PC-9 (cell line): ENCODE measurements around the gene SH3RF3.

Source experiments
- EZH2 ChIP-seq: fragments of 200-600 bp; sonication (generic); IDR thresholded peaks from 2 replicates; pipeline ENCODE4 v1.8.0; 2017; ENCODE audit warnings: antibody characterized with exemption, low read depth
- TF ChIP-seq, protein P1 (sequence below): fragments of 200-600 bp; sonication (generic); conservative IDR thresholded peaks from 2 replicates; pipeline ENCODE4 v1.6.1; 2017; ENCODE audit warnings: mixed run types, antibody characterized with exemption, mild to moderate bottlenecking, moderate library complexity

DNA sequence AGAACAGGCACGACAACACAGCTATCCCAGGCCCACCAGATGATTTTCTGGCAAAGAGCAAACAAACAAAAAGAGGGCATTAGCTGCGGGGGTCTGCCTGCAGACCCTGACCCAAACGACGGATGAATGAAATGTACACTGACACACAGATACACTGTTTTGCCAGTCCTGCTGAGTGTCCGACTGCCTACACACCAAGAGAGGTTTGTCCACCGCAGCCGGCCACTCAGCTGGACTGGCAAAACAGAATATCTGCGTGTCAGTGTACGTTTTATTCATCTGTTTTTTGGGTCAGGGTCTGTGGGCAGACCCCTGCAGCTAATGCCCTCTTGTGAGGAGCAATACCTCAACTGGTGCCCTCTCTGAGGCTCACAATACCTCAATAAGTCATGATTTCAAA, 10.7 kb upstream of the SH3RF3 start:
- TF ChIP-seq, protein P1, sequence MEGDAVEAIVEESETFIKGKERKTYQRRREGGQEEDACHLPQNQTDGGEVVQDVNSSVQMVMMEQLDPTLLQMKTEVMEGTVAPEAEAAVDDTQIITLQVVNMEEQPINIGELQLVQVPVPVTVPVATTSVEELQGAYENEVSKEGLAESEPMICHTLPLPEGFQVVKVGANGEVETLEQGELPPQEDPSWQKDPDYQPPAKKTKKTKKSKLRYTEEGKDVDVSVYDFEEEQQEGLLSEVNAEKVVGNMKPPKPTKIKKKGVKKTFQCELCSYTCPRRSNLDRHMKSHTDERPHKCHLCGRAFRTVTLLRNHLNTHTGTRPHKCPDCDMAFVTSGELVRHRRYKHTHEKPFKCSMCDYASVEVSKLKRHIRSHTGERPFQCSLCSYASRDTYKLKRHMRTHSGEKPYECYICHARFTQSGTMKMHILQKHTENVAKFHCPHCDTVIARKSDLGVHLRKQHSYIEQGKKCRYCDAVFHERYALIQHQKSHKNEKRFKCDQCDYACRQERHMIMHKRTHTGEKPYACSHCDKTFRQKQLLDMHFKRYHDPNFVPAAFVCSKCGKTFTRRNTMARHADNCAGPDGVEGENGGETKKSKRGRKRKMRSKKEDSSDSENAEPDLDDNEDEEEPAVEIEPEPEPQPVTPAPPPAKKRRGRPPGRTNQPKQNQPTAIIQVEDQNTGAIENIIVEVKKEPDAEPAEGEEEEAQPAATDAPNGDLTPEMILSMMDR = no peak
- TF ChIP-seq EZH2 = no peak
